NCI-H2196 treated with DMSO at 0.1 percent for 48 hours (cell line): ENCODE data around the gene CHST14.

Experiments
- DNase-seq: peaks from one replicate; lab custom pipeline; 2025; ENCODE audit not compliant: unreplicated experiment; lab: John Stamatoyannopoulos, UW

Gene CHST14

DNA sequence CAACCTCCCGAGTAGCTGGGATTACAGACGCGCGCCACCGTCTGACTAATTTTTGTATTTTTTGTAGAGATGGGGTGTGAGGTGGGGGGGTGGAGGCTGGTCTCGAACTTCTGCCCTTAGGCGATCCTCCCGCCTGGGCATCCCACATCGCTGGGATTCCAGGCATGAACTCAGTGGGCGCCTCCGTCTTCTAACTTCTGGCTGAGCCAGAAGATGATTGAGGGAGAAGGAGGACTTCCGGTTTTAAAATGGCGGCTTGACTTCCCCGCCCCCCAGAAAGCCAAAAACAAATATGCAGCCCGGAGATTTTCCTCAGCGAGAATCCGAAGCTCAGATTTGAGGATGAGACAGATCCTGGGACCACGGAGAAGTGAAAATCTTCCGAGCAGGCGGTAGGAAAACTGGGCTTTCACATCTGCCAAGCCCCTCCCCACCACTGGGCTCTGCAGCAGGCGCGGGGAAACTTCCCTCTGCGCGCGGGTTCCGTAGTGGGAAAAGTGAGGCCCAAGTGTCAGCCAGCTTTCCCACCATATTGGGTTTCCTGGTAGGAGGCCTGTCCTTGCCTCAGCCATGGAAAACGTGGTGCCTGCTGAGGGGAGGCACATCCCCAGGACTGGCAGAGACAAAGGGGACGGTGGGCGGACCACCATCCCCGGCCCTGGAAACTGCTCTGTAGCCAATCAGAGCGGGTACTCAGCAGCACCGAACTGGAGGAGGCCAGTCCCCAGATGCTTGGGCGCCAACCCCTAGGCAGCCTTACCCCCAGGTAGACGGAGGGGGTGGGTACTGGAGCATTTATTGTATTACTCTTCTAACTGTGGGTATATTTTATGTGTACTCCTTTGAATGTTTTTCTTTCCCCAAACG, 17.3 kb downstream of the CHST14 start:
- DNase-seq = peak; percentile 4

DNA sequence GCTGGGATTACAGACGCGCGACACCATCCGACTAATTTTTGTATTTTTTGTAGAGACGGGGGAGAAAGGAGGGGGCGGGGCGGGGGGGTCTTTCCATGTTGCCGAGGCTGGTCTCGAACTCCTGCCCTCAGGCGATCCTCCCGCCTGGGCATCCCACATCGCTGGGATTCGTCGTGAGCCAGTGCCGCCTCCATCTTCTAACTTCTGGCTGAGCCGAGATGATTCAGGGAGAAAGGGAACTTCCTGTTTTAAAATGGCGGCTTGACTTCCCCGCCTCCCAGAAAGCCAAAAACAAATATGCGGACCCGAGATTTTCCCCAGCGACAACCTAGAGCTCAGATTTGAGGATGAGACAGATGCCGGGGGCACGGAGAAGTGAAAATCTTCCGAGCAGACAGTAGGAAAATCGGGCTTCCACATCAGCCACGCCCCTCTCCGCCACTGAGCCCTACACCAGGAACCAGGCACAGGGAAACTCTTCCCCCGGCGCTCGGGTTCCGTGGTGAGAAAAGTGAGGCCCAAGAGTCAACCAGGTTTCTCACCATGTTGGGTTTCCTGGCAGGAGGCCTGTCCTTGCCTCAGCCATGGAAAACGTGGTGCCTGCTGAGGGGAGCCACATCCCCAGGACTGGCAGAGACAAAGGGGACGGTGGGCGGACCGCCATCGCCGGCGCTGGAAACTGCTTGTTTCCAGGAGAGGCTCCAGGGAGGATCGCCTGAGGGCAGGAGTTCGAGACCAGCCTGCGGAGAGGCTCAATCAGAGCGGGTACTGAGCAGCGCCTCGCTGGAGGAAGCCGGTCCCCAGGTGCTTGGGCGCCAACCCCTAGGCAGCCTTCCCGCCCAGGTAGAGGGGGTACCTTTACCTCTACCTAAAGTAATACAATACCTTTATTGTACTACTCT, 18.7 kb downstream of the CHST14 start:
- DNase-seq = no peak

GRCh38 chr15:40493089-40493840, 22.5 kb downstream of the CHST14 start:
- no peak for DNase-seq

GRCh38 chr15:40495516-40495915, 24.7 kb downstream of the CHST14 start:
- no peak for DNase-seq

DNA sequence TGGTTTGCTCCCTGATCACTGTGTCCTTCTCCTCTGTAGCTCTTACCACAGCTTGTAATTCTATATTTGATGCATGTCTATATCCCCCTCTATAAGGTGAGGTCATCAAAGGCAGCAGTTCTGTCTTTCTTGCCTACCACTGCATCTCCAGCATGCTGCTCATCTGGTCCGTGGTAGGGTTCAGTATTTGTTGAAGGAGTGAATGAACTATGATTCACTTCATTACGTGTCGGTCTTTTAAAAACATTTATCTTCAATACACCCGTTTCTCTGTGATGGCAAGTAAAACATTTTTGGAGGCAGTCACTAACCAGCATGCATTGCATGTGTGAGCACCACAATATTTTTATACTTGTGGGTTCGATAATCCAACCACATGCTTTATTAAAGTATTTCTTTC, 27.6 kb downstream of the CHST14 start:
- no peak for DNase-seq

GRCh38 chr15:40498891-40499290, 28.1 kb downstream of the CHST14 start:
- no peak for DNase-seq

- DNase-seq = no peak
Measured at GRCh38 chr15:40499931-40500330, 29.1 kb downstream of the CHST14 start.

GRCh38 chr15:40500568-40501330, 30.0 kb downstream of the CHST14 start:
- no peak for DNase-seq

DNA sequence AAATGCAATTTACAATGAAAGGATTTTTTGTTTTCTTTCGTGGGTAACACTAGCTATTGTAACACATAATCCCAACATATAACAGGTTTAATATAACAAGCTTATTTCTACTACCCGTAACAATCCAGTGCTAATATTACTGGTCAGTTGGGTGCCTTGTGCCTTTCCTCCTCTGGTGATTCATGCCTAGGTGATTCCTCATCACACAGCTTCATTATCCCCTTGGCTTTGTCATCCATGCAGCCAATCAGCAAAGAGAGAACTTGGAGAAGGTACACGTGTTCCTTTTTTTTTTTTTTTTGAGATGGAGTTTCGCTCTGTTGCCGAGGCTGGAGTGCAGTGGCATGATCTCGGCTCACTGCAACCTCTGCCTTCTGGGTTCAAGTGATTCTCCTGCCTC, 30.7 kb downstream of the CHST14 start:
- DNase-seq = no peak

DNA sequence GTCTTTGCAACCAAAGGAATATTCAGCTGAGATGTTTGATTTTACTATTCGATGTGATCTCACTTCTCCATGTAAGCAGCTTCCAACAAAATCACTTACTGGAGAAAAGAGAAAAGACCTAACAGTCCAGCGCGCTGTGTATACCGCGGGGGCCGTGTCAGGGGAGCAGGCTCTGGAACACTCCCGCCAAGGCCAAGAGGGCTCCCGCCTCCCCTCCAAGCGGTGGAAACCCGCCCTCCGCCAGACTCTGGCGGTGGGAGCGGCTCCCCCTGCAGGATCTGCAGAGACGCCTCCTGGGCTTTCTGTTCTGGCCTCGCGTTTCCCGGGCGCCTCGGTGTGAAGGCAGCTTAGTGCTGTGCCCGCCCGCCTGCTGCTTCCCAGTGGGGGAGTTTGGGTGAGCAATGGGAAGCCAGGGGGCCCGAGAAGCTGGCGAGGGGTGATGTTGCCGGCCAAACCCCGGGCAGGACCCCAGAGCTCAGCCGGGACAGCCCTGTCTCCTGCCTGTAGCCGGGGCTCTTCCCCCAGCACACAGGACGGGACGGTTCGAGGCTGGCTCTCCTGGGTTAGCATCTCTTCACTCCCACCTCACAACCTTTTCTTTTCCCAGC, 36.3 kb downstream of the CHST14 start:
- no peak for DNase-seq

DNA sequence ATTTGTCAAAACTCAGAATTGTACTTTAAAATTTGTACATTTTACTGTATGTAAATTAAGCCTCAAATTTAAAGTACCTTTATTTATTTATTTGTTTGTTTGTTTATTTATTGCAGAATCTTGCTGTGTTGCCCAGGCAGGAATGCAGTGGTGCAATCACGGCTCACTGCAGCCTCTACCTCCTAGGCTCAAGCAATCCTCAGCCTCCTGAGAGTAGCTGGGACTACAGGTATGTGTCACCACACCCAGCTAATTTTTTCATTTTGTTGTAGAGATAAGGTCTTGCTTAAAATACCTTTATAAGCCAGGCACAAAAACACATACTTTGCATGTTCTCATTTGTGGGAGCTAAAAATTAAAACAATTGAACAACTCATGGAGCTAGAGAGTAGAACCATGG, 37.4 kb downstream of the CHST14 start:
- no peak for DNase-seq

DNA sequence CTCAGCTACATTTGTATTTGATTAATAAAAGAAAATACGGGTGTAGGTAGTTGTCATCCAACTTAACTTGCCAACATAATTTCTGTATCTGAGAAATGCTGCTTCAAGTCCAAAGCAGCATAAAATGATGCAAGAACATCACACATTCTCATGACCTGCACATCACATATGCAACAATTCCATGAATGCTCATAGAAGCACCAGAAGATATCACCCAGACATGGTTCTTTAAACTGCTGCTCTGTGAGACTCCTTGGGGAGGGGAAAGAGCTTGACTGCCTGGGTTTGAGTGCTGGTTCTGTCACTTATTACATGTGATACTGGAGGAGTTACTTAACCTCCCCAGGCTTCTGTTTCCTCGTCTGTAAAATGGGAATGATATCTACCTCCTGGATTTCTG, 39.4 kb downstream of the CHST14 start:
- DNase-seq = no peak

GRCh38 chr15:40511093-40511471, 40.3 kb downstream of the CHST14 start:
- no peak for DNase-seq

DNA sequence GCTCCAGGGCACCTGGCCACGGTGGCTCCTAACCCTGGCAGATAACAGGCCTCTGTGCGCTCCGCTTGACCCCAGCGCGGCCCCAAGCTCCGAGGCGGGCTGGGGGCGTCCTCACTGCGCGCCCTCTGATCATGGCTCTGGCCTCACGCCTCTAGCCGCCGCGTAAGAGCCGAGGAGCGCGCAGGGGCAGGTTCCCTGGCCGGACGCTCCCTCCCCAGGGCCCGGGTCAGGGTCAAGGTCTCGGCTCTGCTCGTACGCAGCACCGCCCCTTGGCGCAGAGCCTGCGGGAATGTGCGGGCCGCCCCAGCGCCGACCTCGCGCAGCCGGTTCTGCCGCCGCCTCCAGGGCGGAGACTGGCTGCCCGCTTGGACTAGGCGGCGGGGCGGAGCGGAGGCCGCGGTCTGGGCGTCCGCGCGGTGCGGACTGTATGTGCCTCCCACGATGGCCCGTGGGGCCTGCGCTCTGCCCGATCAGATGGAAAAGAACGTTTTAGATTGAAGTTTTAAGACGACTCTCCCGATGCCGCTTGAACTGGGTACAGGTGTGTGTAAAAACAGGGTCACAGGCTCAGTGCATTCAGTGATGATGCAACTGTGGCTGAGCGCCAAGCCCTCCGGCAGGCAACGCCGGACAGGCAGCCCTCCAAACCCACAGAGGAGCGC, 40.8 kb downstream of the CHST14 start:
- DNase-seq = no peak

GRCh38 chr15:40512440-40512839, 41.7 kb downstream of the CHST14 start:
- DNase-seq = no peak

GRCh38 chr15:40513609-40514008, 42.8 kb downstream of the CHST14 start:
- no peak for DNase-seq

DNA sequence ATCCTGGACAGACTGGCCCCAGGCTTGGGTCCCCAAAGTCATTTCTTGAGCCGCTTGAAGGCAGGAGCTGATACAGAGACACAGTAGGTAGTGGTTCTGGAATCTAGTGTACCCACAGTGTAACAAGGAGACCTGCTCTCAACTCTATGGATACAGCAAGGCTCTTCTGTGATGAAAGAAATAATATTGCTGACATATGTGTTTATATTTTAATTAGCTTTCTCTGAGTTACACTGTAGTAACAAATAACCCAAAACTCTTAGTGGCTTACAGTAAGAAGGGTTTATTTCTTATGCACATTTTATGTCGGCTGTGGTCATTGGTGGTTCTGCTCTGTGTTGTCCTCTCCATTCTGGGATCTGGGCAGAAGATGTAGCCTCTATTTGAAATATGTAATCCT, 45.5 kb downstream of the CHST14 start:
- DNase-seq = no peak
